ENCODE data around the gene SLC35G2.
"Not testable (repeated sequence)": the region's sequence is repeated elsewhere in the genome, so short reads cannot be mapped to it uniquely, and the experiment has no call there.

SLC35G2 gene

GRCh38 chr3:136862617-136863322 lies 43.8 kb downstream of the SLC35G2 start:
- H3K4me1 ChIP-seq (ENCODE audit: insufficient read depth, poor library complexity, severe bottlenecking) = peaks cover 7% of the 10 kb centered on the region
- ATAC-seq (ENCODE audit: low read depth) (peak; percentile 45), DNase-seq (ENCODE audit: low spot score) (peak; percentile 80)
- H3K27ac ChIP-seq (ENCODE audit: poor library complexity, severe bottlenecking) = peak overlapping the region; percentile 85
- peak overlapping the region; percentile 51 for H3K4me3 ChIP-seq (ENCODE audit: severe bottlenecking)
- no peaks in the 10 kb centered on the region for H3K9me3 ChIP-seq (ENCODE audit: severe bottlenecking)
- TF ChIP-seq CTCF (IDR thresholded peaks at IDR 0.05; ENCODE audit: poor library complexity, severe bottlenecking) = no peak
- peaks cover 5% of the 10 kb centered on the region; the same call in 1 of the 2 replicates for H3K36me3 ChIP-seq (ENCODE audit: low read depth)
- H3K27me3 ChIP-seq (ENCODE audit: insufficient read depth, poor library complexity, severe bottlenecking) = no peaks in the 10 kb centered on the region

DNA sequence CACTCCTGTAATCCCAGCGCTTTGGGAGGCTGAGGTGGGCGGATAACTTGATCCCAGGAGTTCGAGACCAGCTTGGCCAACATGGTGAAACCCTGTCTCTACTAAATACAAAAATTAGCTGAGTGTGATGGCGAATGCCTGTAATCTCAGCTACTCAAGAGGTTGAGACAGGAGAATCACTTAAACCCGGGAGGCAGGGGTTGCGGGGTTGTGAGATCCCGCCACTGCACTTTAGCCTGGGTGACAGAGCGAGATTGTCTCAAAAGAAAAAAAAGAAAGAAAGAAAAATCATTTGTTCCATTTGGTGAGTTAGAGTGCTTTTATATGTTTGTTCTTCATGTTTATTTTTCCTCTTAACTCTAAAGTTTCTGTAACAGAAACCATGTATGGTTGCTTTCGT lies 50.4 kb downstream of the SLC35G2 start:
- Histone ChIP-seq H3K4me1 (ENCODE audit: insufficient read depth, poor library complexity, severe bottlenecking) (no peaks in the 10 kb centered on the region), H3K27me3 (ENCODE audit: insufficient read depth, poor library complexity, severe bottlenecking) (no peaks in the 10 kb centered on the region), H3K4me3 (ENCODE audit: severe bottlenecking) (no peak overlapping the region), H3K9me3 (ENCODE audit: severe bottlenecking) (no peaks in the 10 kb centered on the region), H3K27ac (ENCODE audit: poor library complexity, severe bottlenecking) (no peak overlapping the region), H3K36me3 (ENCODE audit: low read depth) (peaks cover 33% of the 10 kb centered on the region)
- no peak for DNase-seq (ENCODE audit: low spot score)
- no peak for TF ChIP-seq CTCF (IDR thresholded peaks at IDR 0.05; ENCODE audit: poor library complexity, severe bottlenecking)
- ATAC-seq (ENCODE audit: low read depth) = no peak

GRCh38 chr3:136872258-136872657 lies 53.3 kb downstream of the SLC35G2 start:
- not testable (repeated sequence) for H3K4me3 ChIP-seq (ENCODE audit: severe bottlenecking); H3K27ac ChIP-seq (ENCODE audit: poor library complexity, severe bottlenecking); H3K27me3 ChIP-seq (ENCODE audit: insufficient read depth, poor library complexity, severe bottlenecking); H3K4me1 ChIP-seq (ENCODE audit: insufficient read depth, poor library complexity, severe bottlenecking); ATAC-seq (ENCODE audit: low read depth); H3K9me3 ChIP-seq (ENCODE audit: severe bottlenecking); DNase-seq (ENCODE audit: low spot score)
- peaks cover 40% of the 10 kb centered on the region for H3K36me3 ChIP-seq (ENCODE audit: low read depth)

- not testable (repeated sequence) for H3K4me3 ChIP-seq (ENCODE audit: severe bottlenecking); H3K4me1 ChIP-seq (ENCODE audit: insufficient read depth, poor library complexity, severe bottlenecking); H3K27ac ChIP-seq (ENCODE audit: poor library complexity, severe bottlenecking); H3K27me3 ChIP-seq (ENCODE audit: insufficient read depth, poor library complexity, severe bottlenecking); ATAC-seq (ENCODE audit: low read depth); DNase-seq (ENCODE audit: low spot score); H3K9me3 ChIP-seq (ENCODE audit: severe bottlenecking)
- peaks cover 13% of the 10 kb centered on the region for H3K36me3 ChIP-seq (ENCODE audit: low read depth)
Observed at GRCh38 chr3:136879510-136879909, 60.6 kb downstream of the SLC35G2 start.

GRCh38 chr3:136882571-136882970 lies 63.6 kb downstream of the SLC35G2 start:
- no peaks in the 10 kb centered on the region for H3K4me1 ChIP-seq (ENCODE audit: insufficient read depth, poor library complexity, severe bottlenecking)
- H3K4me3 ChIP-seq (ENCODE audit: severe bottlenecking) = no peak overlapping the region
- H3K36me3 ChIP-seq (ENCODE audit: low read depth) = no peaks in the 10 kb centered on the region; the same call in 1 of the 2 replicates
- DNase-seq (ENCODE audit: low spot score) (no peak), ATAC-seq (ENCODE audit: low read depth) (peak; percentile 58; the same call in 1 of the 3 replicates)
- no peak for TF ChIP-seq CTCF (IDR thresholded peaks at IDR 0.05; ENCODE audit: poor library complexity, severe bottlenecking)
- H3K9me3 ChIP-seq (ENCODE audit: severe bottlenecking) = peaks cover 5% of the 10 kb centered on the region
- H3K27ac ChIP-seq (ENCODE audit: poor library complexity, severe bottlenecking) = no peak overlapping the region
- H3K27me3 ChIP-seq (ENCODE audit: insufficient read depth, poor library complexity, severe bottlenecking) = no peaks in the 10 kb centered on the region
